HEK293 (cell line): ENCODE results near the gene C1orf210.

ENCODE experiments used
- CTCF ChIA-PET: fragments of 350-600 bp; formaldehyde crosslinking; extraction: SDS; loops from one replicate; lab custom pipeline; 2021; ENCODE audit warnings: antibody characterized with exemption; lab: Yijun Ruan, JAX
- POLR2A ChIA-PET: fragments of 300-600 bp; formaldehyde crosslinking; extraction: SDS; loops from one replicate; lab custom pipeline; 2020; ENCODE audit warnings: antibody characterized with exemption, inconsistent platforms; lab: Yijun Ruan, JAX
- H3K27ac ChIP-seq: fragments of 200-500 bp; sonication (Bioruptor generic); 2 replicates; pipeline ENCODE4 v1.5.1; 2014; ENCODE audit warnings: low read depth, low read length, control low read depth, inconsistent platforms; ENCODE audit errors: extremely low read depth
- H3K36me3 ChIP-seq, 2 experiments: fragments of 200-500 bp in 1 of 2; sonication (Bioruptor generic) in 1 of 2; 1 replicate in 1 of 2; 2 replicates in 1 of 2; pipeline ENCODE4 v1.5.1; 2014 to 2017; ENCODE audit warnings: inconsistent platforms in 2 of 2, low read length in 2 of 2; ENCODE audit not compliant: control insufficient read depth in 2 of 2, insufficient read depth in 1 of 2
- H3K4me1 ChIP-seq: fragments of 200-500 bp; sonication (Bioruptor generic); 2 replicates; pipeline ENCODE4 v1.5.1; 2014; ENCODE audit warnings: mild to moderate bottlenecking, low read length, inconsistent platforms; ENCODE audit not compliant: control insufficient read depth, insufficient read depth
- H3K4me3 ChIP-seq: 2 replicates; pipeline ENCODE4 v1.5.1; 2011; ENCODE audit warnings: low read depth, mild to moderate bottlenecking, control low read depth, low read length, moderate library complexity
- H3K9me3 ChIP-seq: fragments of 200-500 bp; sonication (Bioruptor generic); 2 replicates; pipeline ENCODE4 v1.5.1; 2014; ENCODE audit warnings: low read depth, low read length, inconsistent platforms; ENCODE audit not compliant: control insufficient read depth, insufficient read depth
- BCL11B ChIP-seq: fragments of 450-650 bp; formaldehyde crosslinking; IDR thresholded peaks from 2 replicates; pipeline ENCODE4 v1.5.1; 2016; ENCODE audit warnings: low read depth, missing biosample characterization, missing genetic modification characterization
- HOXD13 ChIP-seq: sonication (generic); formaldehyde crosslinking; IDR thresholded peaks from 2 replicates; pipeline ENCODE4 v1.8.0; 2022; ENCODE audit warnings: missing genetic modification reagents, borderline replicate concordance
- KLF17 ChIP-seq: fragments of 450-650 bp; formaldehyde crosslinking; IDR thresholded peaks from 2 replicates; pipeline ENCODE4 v1.5.1; 2016; ENCODE audit warnings: missing biosample characterization, missing genetic modification characterization
- PRDM2 ChIP-seq: fragments of 450-650 bp; formaldehyde crosslinking; IDR thresholded peaks from 2 replicates; pipeline ENCODE4 v1.5.1; 2016; ENCODE audit warnings: missing biosample characterization, missing genetic modification characterization, borderline replicate concordance
- SP7 ChIP-seq: fragments of 450-650 bp; formaldehyde crosslinking; IDR thresholded peaks from 2 replicates; pipeline ENCODE4 v1.5.1; 2016; ENCODE audit warnings: missing biosample characterization, missing genetic modification characterization
- TCF7L2 ChIP-seq: IDR thresholded peaks from 2 replicates; pipeline ENCODE4 v1.6.1; 2011; ENCODE audit warnings: low read depth, mild to moderate bottlenecking, inconsistent platforms, low read length, moderate library complexity, borderline replicate concordance
- YY2 ChIP-seq: fragments of 450-650 bp; formaldehyde crosslinking; IDR thresholded peaks from 2 replicates; pipeline ENCODE4 v1.5.1; 2016; ENCODE audit warnings: missing biosample characterization, missing genetic modification characterization
- ZBTB26 ChIP-seq: fragments of 450-650 bp; formaldehyde crosslinking; optimal IDR thresholded peaks from 2 replicates; pipeline ENCODE3; 2016; ENCODE audit warnings: missing biosample characterization, mild to moderate bottlenecking, missing genetic modification characterization
- ZEB2 ChIP-seq: fragments of 450-650 bp; formaldehyde crosslinking; IDR thresholded peaks from 2 replicates; pipeline ENCODE4 v1.5.1; 2016; ENCODE audit warnings: missing biosample characterization, missing genetic modification characterization
- ZFHX2 ChIP-seq: fragments of 450-650 bp; formaldehyde crosslinking; conservative IDR thresholded peaks from 2 replicates; pipeline ENCODE4 v1.5.1; 2016; ENCODE audit warnings: missing biosample characterization, missing genetic modification characterization
- ZNF133 ChIP-seq: fragments of 450-650 bp; formaldehyde crosslinking; IDR thresholded peaks from 2 replicates; pipeline ENCODE4 v1.5.1; 2016; ENCODE audit warnings: missing biosample characterization, missing genetic modification characterization
- ZNF138 ChIP-seq: fragments of 450-650 bp; formaldehyde crosslinking; IDR thresholded peaks from 2 replicates; pipeline ENCODE4 v1.5.1; 2016; ENCODE audit warnings: missing biosample characterization, missing genetic modification characterization, borderline replicate concordance
- ZNF169 ChIP-seq: fragments of 450-650 bp; formaldehyde crosslinking; IDR thresholded peaks from 2 replicates; pipeline ENCODE4 v1.5.1; 2016; ENCODE audit warnings: missing biosample characterization, missing genetic modification characterization
- ZNF211 ChIP-seq: fragments of 450-650 bp; formaldehyde crosslinking; IDR thresholded peaks from 2 replicates; pipeline ENCODE4 v1.5.1; 2016; ENCODE audit warnings: low read depth, missing biosample characterization, missing genetic modification characterization
- ZNF23 ChIP-seq: fragments of 450-650 bp; formaldehyde crosslinking; IDR thresholded peaks from 2 replicates; pipeline ENCODE4 v1.5.1; 2016; ENCODE audit warnings: missing biosample characterization, missing genetic modification characterization, borderline replicate concordance
- ZNF302 ChIP-seq: fragments of 450-650 bp; formaldehyde crosslinking; IDR thresholded peaks from 2 replicates; pipeline ENCODE4 v1.5.1; 2016; ENCODE audit warnings: missing biosample characterization, missing genetic modification characterization, low read depth
- ZNF335 ChIP-seq: fragments of 450-650 bp; formaldehyde crosslinking; conservative IDR thresholded peaks from 2 replicates; pipeline ENCODE4 v1.5.1; 2016; ENCODE audit warnings: missing biosample characterization, missing genetic modification characterization
- ZNF366 ChIP-seq: fragments of 450-650 bp; formaldehyde crosslinking; conservative IDR thresholded peaks from 2 replicates; pipeline ENCODE4 v1.5.1; 2016; ENCODE audit warnings: missing biosample characterization, missing genetic modification characterization
- ZNF514 ChIP-seq: fragments of 450-650 bp; formaldehyde crosslinking; IDR thresholded peaks from 2 replicates; pipeline ENCODE4 v1.5.1; 2016; ENCODE audit warnings: missing biosample characterization, missing genetic modification characterization
- ZNF585B ChIP-seq: fragments of 450-650 bp; formaldehyde crosslinking; IDR thresholded peaks from 2 replicates; pipeline ENCODE4 v1.5.1; 2016; ENCODE audit warnings: missing biosample characterization, missing genetic modification characterization
- ZNF670 ChIP-seq: fragments of 450-650 bp; formaldehyde crosslinking; IDR thresholded peaks from 2 replicates; pipeline ENCODE4 v1.5.1; 2016; ENCODE audit warnings: missing biosample characterization, missing genetic modification characterization, low read depth
- ZNF777 ChIP-seq: fragments of 450-650 bp; formaldehyde crosslinking; IDR thresholded peaks from 2 replicates; pipeline ENCODE4 v1.5.1; 2017; ENCODE audit warnings: missing biosample characterization, missing genetic modification characterization, borderline replicate concordance
- ZNF837 ChIP-seq: fragments of 450-650 bp; formaldehyde crosslinking; IDR thresholded peaks from 2 replicates; pipeline ENCODE4 v1.5.1; 2016; ENCODE audit warnings: missing biosample characterization, missing genetic modification characterization

The C1orf210 gene

GRCh38 chr1:43314233-43314632, 28.9 kb upstream of the C1orf210 start (continued):
- TF ChIP-seq ZEB2, result no peak
- no peak for TF ChIP-seq ZNF211 (tag by site-specific recombination)
- no peak for TF ChIP-seq ZFHX2 (tag by site-specific recombination)
- no peak for TF ChIP-seq ZNF23 (tag by site-specific recombination)

GRCh38 chr1:43313771-43314170, 28.4 kb upstream of the C1orf210 start:
- H3K4me3 ChIP-seq, result no peak overlapping the region
- POLR2A ChIA-PET, result interaction anchor here (0.8 kb wide), 1 partner anchor 45 kb away, joined by 5 read pairs; the partner anchor contains the start of gene CDC20
- H3K4me1 ChIP-seq, result no peaks in the 10 kb centered on the region
- TF ChIP-seq KLF17 (tag by site-specific recombination) (no peak), ZNF837 (tag by site-specific recombination) (no peak), ZNF777 (tag by site-specific recombination) (no peak), ZNF585B (tag by site-specific recombination) (no peak), ZNF169 (tag by site-specific recombination) (no peak), ZNF335 (tag by site-specific recombination) (no peak), ZNF138 (no peak), YY2 (tag by site-specific recombination) (no peak)
- CTCF ChIA-PET, result no interaction called here
- no peak overlapping the region for H3K27ac ChIP-seq
- no peaks in the 10 kb centered on the region for H3K9me3 ChIP-seq
- no peaks in the 10 kb centered on the region for H3K36me3 ChIP-seq

- H3K36me3 ChIP-seq, result no peaks in the 10 kb centered on the region
- H3K4me3 ChIP-seq, result no peak overlapping the region
- TF ChIP-seq ZNF133 (tag by site-specific recombination) (no peak), ZNF302 (tag by site-specific recombination) (no peak), ZNF366 (tag by site-specific recombination) (no peak), ZNF514 (tag by site-specific recombination) (no peak)
- H3K9me3 ChIP-seq, result no peaks in the 10 kb centered on the region
- CTCF ChIA-PET, result no interaction called here
- POLR2A ChIA-PET, result no interaction called here
- H3K4me1 ChIP-seq, result no peaks in the 10 kb centered on the region
- no peak overlapping the region for H3K27ac ChIP-seq
Measured at GRCh38 chr1:43312663-43313515, 27.5 kb upstream of the C1orf210 start.

- H3K4me1 ChIP-seq, result no peaks in the 10 kb centered on the region
- CTCF ChIA-PET, result interaction anchor here (0.7 kb wide), 1 partner anchor 102 kb away, joined by 3 read pairs; no protein-coding TSS in a partner anchor
- H3K9me3 ChIP-seq, result no peaks in the 10 kb centered on the region
- H3K27ac ChIP-seq, result no peak overlapping the region
- H3K36me3 ChIP-seq, result no peaks in the 10 kb centered on the region
- H3K4me3 ChIP-seq, result no peak overlapping the region
- POLR2A ChIA-PET, result no interaction called here
- TF ChIP-seq TCF7L2 (no peak), BCL11B (tag by site-specific recombination) (no peak), HOXD13 (no peak), SP7 (tag by site-specific recombination) (no peak), PRDM2 (no peak), ZBTB26 (no peak), ZNF670 (tag by site-specific recombination) (no peak)
Measured at GRCh38 chr1:43312212-43312623, 26.8 kb upstream of the C1orf210 start.
